ENCODE data around the gene PPP3R1. TPM values are rescaled to one million over a fixed set of nuclear protein-coding genes. Genes with fewer than 3 reads are reported as not detected.
A peak's percentile ranks its signal among the peaks of the same experiment; 100 is the strongest.

PPP3R1 gene, protein sequence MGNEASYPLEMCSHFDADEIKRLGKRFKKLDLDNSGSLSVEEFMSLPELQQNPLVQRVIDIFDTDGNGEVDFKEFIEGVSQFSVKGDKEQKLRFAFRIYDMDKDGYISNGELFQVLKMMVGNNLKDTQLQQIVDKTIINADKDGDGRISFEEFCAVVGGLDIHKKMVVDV
- 18.3 TPM for polyA plus RNA-seq (2012; ENCODE audit: insufficient read length, low read depth)

DNA sequence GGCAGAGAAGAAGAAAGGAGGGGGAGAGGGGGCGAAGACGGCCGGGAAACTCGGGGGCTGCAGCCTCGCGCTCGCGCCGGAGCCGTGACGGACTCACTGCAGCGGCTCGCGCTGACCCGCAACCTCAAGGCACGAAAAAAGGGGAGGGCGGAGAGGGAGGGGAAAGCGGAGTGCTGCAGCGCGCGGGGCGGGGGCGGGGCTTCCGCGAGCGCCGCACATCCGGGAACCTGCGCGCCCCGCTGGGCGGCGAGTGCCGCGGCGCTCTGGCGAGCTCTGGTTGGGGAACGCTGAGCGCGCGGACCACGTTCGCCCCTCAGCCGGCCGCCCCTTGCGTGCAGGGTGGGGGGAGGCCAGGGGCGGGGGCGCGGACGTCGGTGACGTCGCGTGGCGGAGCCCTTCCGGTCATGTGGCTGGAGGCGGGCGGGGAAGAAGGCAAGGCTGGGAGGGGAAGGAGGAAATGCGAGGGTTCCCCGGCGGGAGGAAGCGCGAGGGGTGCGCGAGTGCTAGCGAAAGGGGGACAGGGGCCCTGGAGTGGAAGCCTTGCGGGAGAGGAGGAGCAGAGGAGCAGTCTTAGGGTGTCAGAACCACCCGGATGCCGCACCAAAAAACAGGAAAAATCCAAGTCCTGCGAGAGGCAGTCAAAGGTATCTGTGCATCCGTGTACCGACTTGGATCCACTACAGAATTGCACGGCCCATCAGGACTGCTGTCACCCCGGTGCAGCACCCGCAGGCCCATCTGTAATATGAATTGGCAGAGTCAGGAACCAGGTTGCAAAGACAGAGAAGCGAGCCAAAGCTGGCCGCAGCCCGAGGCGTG, at the start of gene PPP3R1:
Gene PPP3R1, minus strand, starts transcription at position 133 of the 819 bp plus-strand sequence. CDS start 405 bp downstream, outside the sequence.
- TF ChIP-seq SIN3A (IDR thresholded peaks at IDR 0.05; ENCODE audit: borderline replicate concordance, insufficient read depth, low read length) (0 out of 2 replicates have a peak, but pooled peaks have one; percentile 46), POLR2AphosphoS5 (IDR thresholded peaks at IDR 0.05; ENCODE audit: low read depth, low read length) (peak; percentile 77; the same call in 1 of the 2 replicates), TAF1 (IDR thresholded peaks at IDR 0.05; ENCODE audit: borderline replicate concordance, insufficient read depth, low read length) (no peak), FOXP2 (optimal IDR thresholded peaks at IDR 0.05; ENCODE audit: borderline replicate concordance, extremely low read depth, extremely low read length, insufficient read depth) (no peak)
- TF ChIP-seq, protein P1, sequence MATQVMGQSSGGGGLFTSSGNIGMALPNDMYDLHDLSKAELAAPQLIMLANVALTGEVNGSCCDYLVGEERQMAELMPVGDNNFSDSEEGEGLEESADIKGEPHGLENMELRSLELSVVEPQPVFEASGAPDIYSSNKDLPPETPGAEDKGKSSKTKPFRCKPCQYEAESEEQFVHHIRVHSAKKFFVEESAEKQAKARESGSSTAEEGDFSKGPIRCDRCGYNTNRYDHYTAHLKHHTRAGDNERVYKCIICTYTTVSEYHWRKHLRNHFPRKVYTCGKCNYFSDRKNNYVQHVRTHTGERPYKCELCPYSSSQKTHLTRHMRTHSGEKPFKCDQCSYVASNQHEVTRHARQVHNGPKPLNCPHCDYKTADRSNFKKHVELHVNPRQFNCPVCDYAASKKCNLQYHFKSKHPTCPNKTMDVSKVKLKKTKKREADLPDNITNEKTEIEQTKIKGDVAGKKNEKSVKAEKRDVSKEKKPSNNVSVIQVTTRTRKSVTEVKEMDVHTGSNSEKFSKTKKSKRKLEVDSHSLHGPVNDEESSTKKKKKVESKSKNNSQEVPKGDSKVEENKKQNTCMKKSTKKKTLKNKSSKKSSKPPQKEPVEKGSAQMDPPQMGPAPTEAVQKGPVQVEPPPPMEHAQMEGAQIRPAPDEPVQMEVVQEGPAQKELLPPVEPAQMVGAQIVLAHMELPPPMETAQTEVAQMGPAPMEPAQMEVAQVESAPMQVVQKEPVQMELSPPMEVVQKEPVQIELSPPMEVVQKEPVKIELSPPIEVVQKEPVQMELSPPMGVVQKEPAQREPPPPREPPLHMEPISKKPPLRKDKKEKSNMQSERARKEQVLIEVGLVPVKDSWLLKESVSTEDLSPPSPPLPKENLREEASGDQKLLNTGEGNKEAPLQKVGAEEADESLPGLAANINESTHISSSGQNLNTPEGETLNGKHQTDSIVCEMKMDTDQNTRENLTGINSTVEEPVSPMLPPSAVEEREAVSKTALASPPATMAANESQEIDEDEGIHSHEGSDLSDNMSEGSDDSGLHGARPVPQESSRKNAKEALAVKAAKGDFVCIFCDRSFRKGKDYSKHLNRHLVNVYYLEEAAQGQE (IDR thresholded peaks at IDR 0.05; ENCODE audit: insufficient read depth in 1 of 2, low read depth in 2 of 2, low read length in 2 of 2): no peak

DNA sequence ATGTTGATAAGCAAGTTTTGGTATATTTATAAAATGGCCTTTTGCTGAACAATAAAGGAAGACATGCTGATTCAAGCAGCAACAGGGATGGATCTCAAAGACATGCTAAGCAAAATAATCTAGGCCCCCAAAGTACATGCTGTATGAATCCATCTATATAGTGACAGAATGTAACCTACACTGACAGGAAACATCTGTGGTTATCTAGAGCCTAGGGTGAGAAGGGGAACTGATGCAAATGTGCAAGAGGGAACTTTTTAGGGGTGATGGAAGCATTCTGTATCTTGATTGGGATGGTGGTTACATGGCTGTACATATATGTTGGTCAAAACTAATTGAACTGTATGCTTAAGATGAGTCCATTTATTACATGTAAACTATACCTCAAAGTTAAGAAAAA, 43.2 kb upstream of the PPP3R1 start:
- TF ChIP-seq, protein P1 (IDR thresholded peaks at IDR 0.05; ENCODE audit: insufficient read depth in 1 of 2, low read depth in 2 of 2, low read length in 2 of 2): no peak
- TF ChIP-seq TAF1 (IDR thresholded peaks at IDR 0.05; ENCODE audit: borderline replicate concordance, insufficient read depth, low read length): no peak
- no peak for TF ChIP-seq FOXP2 (optimal IDR thresholded peaks at IDR 0.05; ENCODE audit: borderline replicate concordance, extremely low read depth, extremely low read length, insufficient read depth)
- TF ChIP-seq SIN3A (IDR thresholded peaks at IDR 0.05; ENCODE audit: borderline replicate concordance, insufficient read depth, low read length): no peak

DNA sequence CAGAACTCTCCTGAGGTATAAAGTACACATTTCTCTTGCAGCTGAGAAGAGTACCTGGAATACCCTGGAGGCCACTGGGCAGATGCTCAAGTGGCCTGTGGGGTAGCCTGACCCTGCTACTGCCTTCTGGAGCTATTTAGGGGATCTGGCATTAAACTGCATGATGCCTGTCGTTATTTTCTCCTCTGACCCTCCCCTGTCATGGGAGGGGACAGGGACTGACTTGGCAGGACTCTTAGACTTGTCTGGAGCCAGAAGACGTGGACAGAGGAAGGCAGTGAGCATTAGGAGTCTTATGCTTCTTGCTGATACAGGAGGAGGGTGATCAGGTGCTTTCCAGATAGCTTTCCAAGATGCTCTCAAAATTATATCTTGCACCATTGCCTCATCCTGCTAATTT, 42.6 kb upstream of the PPP3R1 start:
- TF ChIP-seq TAF1 (IDR thresholded peaks at IDR 0.05; ENCODE audit: borderline replicate concordance, insufficient read depth, low read length) (no peak), FOXP2 (optimal IDR thresholded peaks at IDR 0.05; ENCODE audit: borderline replicate concordance, extremely low read depth, extremely low read length, insufficient read depth) (no peak), SIN3A (IDR thresholded peaks at IDR 0.05; ENCODE audit: borderline replicate concordance, insufficient read depth, low read length) (no peak), POLR2AphosphoS5 (IDR thresholded peaks at IDR 0.05; ENCODE audit: low read depth, low read length) (no peak)
- TF ChIP-seq, protein P1 (IDR thresholded peaks at IDR 0.05; ENCODE audit: insufficient read depth in 1 of 2, low read depth in 2 of 2, low read length in 2 of 2): no peak

DNA sequence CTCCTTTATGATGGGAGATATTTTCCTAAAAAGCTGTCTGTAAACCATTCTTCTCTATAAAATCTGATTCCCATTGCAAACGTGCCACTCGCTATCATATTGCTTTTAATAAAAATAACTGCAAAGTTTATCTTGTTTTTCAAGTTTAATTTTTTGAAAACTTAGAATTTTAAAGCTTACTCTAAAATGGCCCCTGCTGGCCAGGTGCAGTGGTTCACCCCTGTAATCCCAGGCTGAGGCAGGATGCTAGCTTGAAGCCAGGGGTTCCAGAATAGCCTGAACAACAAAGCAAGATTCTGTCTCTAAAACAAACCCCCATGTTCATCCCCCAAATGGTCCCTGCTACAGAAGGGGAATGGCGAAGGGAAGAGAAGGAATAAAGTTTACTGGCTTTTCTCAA, 41.9 kb upstream of the PPP3R1 start:
- no peak for TF ChIP-seq FOXP2 (optimal IDR thresholded peaks at IDR 0.05; ENCODE audit: borderline replicate concordance, extremely low read depth, extremely low read length, insufficient read depth)
- TF ChIP-seq, protein P1 (IDR thresholded peaks at IDR 0.05; ENCODE audit: insufficient read depth in 1 of 2, low read depth in 2 of 2, low read length in 2 of 2): no peak
- no peak for TF ChIP-seq SIN3A (IDR thresholded peaks at IDR 0.05; ENCODE audit: borderline replicate concordance, insufficient read depth, low read length)
- TF ChIP-seq POLR2AphosphoS5 (IDR thresholded peaks at IDR 0.05; ENCODE audit: low read depth, low read length): no peak
- no peak for TF ChIP-seq TAF1 (IDR thresholded peaks at IDR 0.05; ENCODE audit: borderline replicate concordance, insufficient read depth, low read length)

All from PFSK-1 (cell line).